H1 (cell line): Measurements from ENCODE around the gene SPOCK2. TPM values are rescaled to one million over a fixed set of nuclear protein-coding genes. Genes with fewer than 3 reads are reported as not detected.

Source experiments
- CTCF ChIA-PET: fragments of 300-600 bp; sonication (Branson Sonifier 250); formaldehyde crosslinking; loops from one replicate; lab custom pipeline; 2021; ENCODE audit not compliant: partially characterized antibody; lab: Charles Lee
- POLR2A ChIA-PET: fragments of 300-600 bp; sonication (Branson Sonifier 250); formaldehyde crosslinking; loops from one replicate; lab custom pipeline; 2021; ENCODE audit warnings: inconsistent platforms; ENCODE audit not compliant: partially characterized antibody; lab: Charles Lee
- DNase-seq, 2 experiments: peaks; one replicate each; pipeline versions ENCODE4 v3.0.0 to v3.0.0-alpha.2; 2010 to 2022; ENCODE audit warnings: low spot score in 2 of 2, low read depth in 1 of 2, mixed read lengths in 1 of 2
- FAIRE-seq: peaks from 2 replicates; lab custom pipeline; 2011; peaks lifted over from hg19 to GRCh38; lab: Jason Lieb, UNC
- H2AFZ ChIP-seq: 2 replicates; pipeline ENCODE4 v1.8.1; 2012; ENCODE audit warnings: low read length, inconsistent platforms
- H2AK5ac ChIP-seq: 2 replicates; pipeline ENCODE4 v1.6.1; 2013; ENCODE audit warnings: low read depth, low read length
- H2BK120ac ChIP-seq: replicated peaks from 2 replicates; pipeline ENCODE3; 2013; ENCODE audit warnings: low read depth, low read length, inconsistent platforms
- H2BK12ac ChIP-seq: 2 replicates; pipeline ENCODE4 v1.6.1; 2013; ENCODE audit warnings: low read depth, low read length
- H2BK15ac ChIP-seq: 2 replicates; pipeline ENCODE4 v1.6.1; 2013; ENCODE audit warnings: low read length
- H2BK20ac ChIP-seq: 2 replicates; pipeline ENCODE4 v1.6.1; 2013; ENCODE audit warnings: low read length
- H2BK5ac ChIP-seq: 2 replicates; pipeline ENCODE4 v1.6.1; 2013; ENCODE audit warnings: low read depth, low read length
- H3K14ac ChIP-seq: 2 replicates; pipeline ENCODE4 v1.6.1; 2013; ENCODE audit warnings: inconsistent platforms; ENCODE audit not compliant: insufficient read length
- H3K18ac ChIP-seq: 2 replicates; pipeline ENCODE4 v1.6.1; 2013; ENCODE audit warnings: low read length; ENCODE audit errors: extremely low read depth
- H3K23ac ChIP-seq: 2 replicates; pipeline ENCODE4 v1.6.1; 2013; ENCODE audit warnings: inconsistent platforms; ENCODE audit not compliant: insufficient read length
- H3K23me2 ChIP-seq: 2 replicates; pipeline ENCODE4 v1.6.1; 2013; ENCODE audit warnings: low read depth, low read length
- H3K27ac ChIP-seq: 2 replicates; pipeline ENCODE4 v1.6.1; 2011; ENCODE audit warnings: low read depth, low read length, inconsistent platforms
- H3K27me3 ChIP-seq, 4 experiments: replicated peaks in 1 of 4; 1 replicate in 1 of 4; 2 replicates in 3 of 4; pipeline versions ENCODE4 v1.6.1 to v1.8.1; 2011 to 2013; ENCODE audit warnings: low read length in 3 of 4, mild to moderate bottlenecking in 3 of 4, inconsistent platforms in 2 of 4, mixed read lengths in 2 of 4, moderate library complexity in 1 of 4; ENCODE audit not compliant: control insufficient read depth in 3 of 4, insufficient read depth in 3 of 4; ENCODE audit errors: extremely low read depth in 1 of 4
- H3K36me3 ChIP-seq, 4 experiments: 2 replicates each; pipeline versions ENCODE4 v1.6.1 to v1.8.1; 2011 to 2013; ENCODE audit warnings: mild to moderate bottlenecking in 4 of 4, low read length in 3 of 4, moderate library complexity in 2 of 4, control low read depth in 1 of 4, inconsistent platforms in 1 of 4; ENCODE audit not compliant: insufficient read depth in 4 of 4, control insufficient read depth in 2 of 4
- H3K4ac ChIP-seq: replicated peaks from 2 replicates; pipeline ENCODE3; 2013; ENCODE audit warnings: low read length, low read depth, mixed read lengths, inconsistent platforms; ENCODE audit not compliant: insufficient read length
- H3K4me1 ChIP-seq, 4 experiments: replicated peaks in 1 of 4; 1 replicate in 1 of 4; 2 replicates in 3 of 4; pipeline versions ENCODE4 v1.6.1 to v1.8.1; 2011 to 2013; ENCODE audit warnings: low read length in 3 of 4, inconsistent platforms in 2 of 4, mixed read lengths in 1 of 4; ENCODE audit not compliant: insufficient read depth in 4 of 4, control insufficient read depth in 3 of 4
- H3K4me2 ChIP-seq, 2 experiments: 2 replicates each; pipeline versions ENCODE4 v1.6.1 to v1.8.1; 2011 to 2013; ENCODE audit warnings: low read depth in 2 of 2, low read length in 2 of 2, control low read depth in 1 of 2, inconsistent platforms in 1 of 2, mild to moderate bottlenecking in 1 of 2; ENCODE audit not compliant: insufficient read depth in 1 of 2
- H3K4me3 ChIP-seq, 4 experiments: fragments of 200-600, 300-600 bp in 1 of 4; sonication (generic), shearing (Covaris generic), sonication (Bioruptor Twin) in 1 of 4; 2 replicates each; pipeline versions ENCODE4 v1.5.1 to v1.8.1; 2011 to 2016; ENCODE audit warnings: low read length in 4 of 4, low read depth in 3 of 4, control low read depth in 2 of 4, inconsistent platforms in 2 of 4, mild to moderate bottlenecking in 2 of 4, mixed read lengths in 1 of 4, moderate library complexity in 1 of 4; ENCODE audit not compliant: insufficient read depth in 2 of 4; ENCODE audit errors: extremely low read depth in 1 of 4
- H3K56ac ChIP-seq: replicated peaks from 2 replicates; pipeline ENCODE3; 2013; ENCODE audit warnings: low read depth, mild to moderate bottlenecking, mixed read lengths, low read length, inconsistent platforms; ENCODE audit not compliant: insufficient read length
- H3K79me1 ChIP-seq: 2 replicates; pipeline ENCODE4 v1.6.1; 2013; ENCODE audit warnings: low read depth, low read length, control low read depth
- H3K79me2 ChIP-seq, 2 experiments: 2 replicates each; pipeline versions ENCODE4 v1.6.1 to v1.8.1; 2012 to 2013; ENCODE audit warnings: low read length in 2 of 2, mild to moderate bottlenecking in 2 of 2, inconsistent platforms in 1 of 2; ENCODE audit not compliant: insufficient read depth in 2 of 2, control insufficient read depth in 1 of 2
- H3K9ac ChIP-seq, 4 experiments: replicated peaks in 1 of 4; 1 replicate in 1 of 4; 2 replicates in 3 of 4; pipeline versions ENCODE4 v1.6.1 to v1.8.1; 2011 to 2013; ENCODE audit warnings: low read depth in 3 of 4, low read length in 3 of 4, control low read depth in 2 of 4, mild to moderate bottlenecking in 2 of 4, moderate library complexity in 2 of 4, inconsistent platforms in 1 of 4; ENCODE audit errors: extremely low read depth in 1 of 4
- H3K9me3 ChIP-seq, 2 experiments: 2 replicates each; pipeline versions ENCODE4 v1.6.1 to v1.8.1; 2012 to 2013; ENCODE audit warnings: mild to moderate bottlenecking in 2 of 2, moderate library complexity in 2 of 2, control low read depth in 1 of 2, inconsistent platforms in 1 of 2, low read depth in 1 of 2, low read length in 1 of 2, mixed read lengths in 1 of 2; ENCODE audit not compliant: insufficient read depth in 2 of 2
- H4K20me1 ChIP-seq, 2 experiments: replicated peaks in 1 of 2; 2 replicates each; pipeline versions ENCODE3 to v1.8.1; 2011 to 2013; ENCODE audit warnings: inconsistent platforms in 2 of 2, low read length in 2 of 2, mild to moderate bottlenecking in 1 of 2; ENCODE audit not compliant: insufficient read depth in 2 of 2, control insufficient read depth in 1 of 2
- H4K5ac ChIP-seq: 2 replicates; pipeline ENCODE4 v1.6.1; 2013; ENCODE audit warnings: low read length, low read depth, mixed read lengths, inconsistent platforms; ENCODE audit not compliant: insufficient read length
- H4K8ac ChIP-seq: 2 replicates; pipeline ENCODE4 v1.8.0; 2013; ENCODE audit warnings: mild to moderate bottlenecking, moderate library complexity, low read length, inconsistent platforms; ENCODE audit not compliant: insufficient read depth; ENCODE audit errors: extremely low read depth
- H4K91ac ChIP-seq: replicated peaks from 2 replicates; pipeline ENCODE3; 2013; ENCODE audit warnings: low read length, mixed read lengths, inconsistent platforms; ENCODE audit not compliant: insufficient read length
- WGBS, 2 experiments: shearing (Covaris generic) in 1 of 2; methylation state at CpG; one replicate each; pipeline versions ENCODE4 v1.1.6 to v1.1.7; 2013 to 2015; ENCODE audit warnings: low lambda C conversion rate in 2 of 2, mixed read lengths in 2 of 2, inconsistent platforms in 1 of 2, low coverage in 1 of 2, missing lambda C conversion rate in 1 of 2; ENCODE audit not compliant: insufficient replicate concordance in 2 of 2, insufficient coverage in 1 of 2, insufficient read length in 1 of 2; ENCODE audit errors: extremely low coverage in 1 of 2, missing lambda C conversion rate in 1 of 2; 5-methylcytosine and 5-hydroxymethylcytosine counted together
- polyA plus RNA-seq, 7 experiments: library from polyadenylated mRNA; depleted of rRNA in 3 of 7; stranded (reverse) in 5 of 7; unstranded in 2 of 7; fragments of >200 nt in 5 of 7; fragments of 200-250 nt in 2 of 7; gene quantifications; 1 replicate in 5 of 7; 2 replicates in 1 of 7; 4 replicates in 1 of 7; pipeline versions ENCODE4 v1.2.1 to v1.2.3, GENCODE V29; 2011 to 2013; ENCODE audit warnings: missing spikeins in 2 of 7, mixed read lengths in 2 of 7
- total RNA-seq: library from RNA; stranded (reverse); fragmentation: NEBNext Ultra II Directional; extraction: Animal tissue kit (Norgen Biotek cat#: 25700); gene quantifications from 2 replicates; pipeline ENCODE4 v1.2.1, GENCODE V29; 2021

Gene SPOCK2
- total and polyA plus RNA-seq, 2 of the 8 experiments (the other 6 are each of a cell fraction or from before 2014, with no cell fraction given): 1.5 to 1.9 TPM

DNA sequence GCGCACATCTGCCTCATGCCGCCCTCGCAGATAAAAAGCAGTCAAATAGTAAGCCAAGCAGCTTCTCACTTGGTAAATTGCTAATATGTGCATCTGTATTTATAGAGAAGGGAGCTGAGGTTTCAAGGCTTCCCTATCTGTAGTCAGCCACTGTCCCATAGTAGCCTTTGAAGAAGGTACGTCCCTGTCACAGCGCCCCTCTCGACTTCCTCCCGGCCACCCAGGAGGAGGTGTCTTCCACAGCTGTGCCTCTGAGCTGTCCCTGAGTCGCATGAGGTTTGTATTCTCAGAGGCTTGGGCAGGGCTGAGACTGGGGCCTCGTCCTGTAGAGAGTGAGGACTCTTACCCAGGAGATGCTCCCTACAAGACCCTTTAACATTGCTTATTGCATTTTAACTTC is 49.0 kb downstream of the SPOCK2 start:
- Histone ChIP-seq H2AFZ (no peak overlapping the region), H3K23ac (no peak overlapping the region), H3K79me1 (no peaks in the 10 kb centered on the region), H4K8ac (no peak overlapping the region), H3K4me2 (no peak overlapping the region), H4K5ac (no peak overlapping the region), H3K4ac (no peak overlapping the region), H3K9me3 (no peaks in the 10 kb centered on the region), H3K4me1 (peaks cover 0 to 4% (median 4%) of the 10 kb centered on the region in 4 experiments; a peak in 3 of 7 replicates), H3K9ac (no peak overlapping the region), H3K36me3 (no peaks in the 10 kb centered on the region), H3K4me3 (no peak overlapping the region), H2BK120ac (no peak overlapping the region), H3K79me2 (no peaks in the 10 kb centered on the region), H2BK12ac (no peak overlapping the region), H3K23me2 (no peaks in the 10 kb centered on the region), H3K14ac (no peak overlapping the region), H3K27ac (no peak overlapping the region), H2BK5ac (no peak overlapping the region), H4K20me1 (peaks cover 0 to 2% of the 10 kb centered on the region in 2 experiments), H3K56ac (no peak overlapping the region), H2BK20ac (no peak overlapping the region), H3K27me3 (peaks cover 0 to 2% (median 0%) of the 10 kb centered on the region in 4 experiments; a peak in 1 of 7 replicates), H2AK5ac (no peak overlapping the region), H4K91ac (no peak overlapping the region), H2BK15ac (no peak overlapping the region), H3K18ac (no peak overlapping the region)
- CTCF ChIA-PET: interaction anchor here (0.6 to 4.2 kb wide), 9 partner anchors 10 to 1784 kb away, joined by 3 to 42 read pairs (median 6); no protein-coding TSS in a partner anchor
- POLR2A ChIA-PET: interaction anchor here (0.7 kb wide), 1 partner anchor 281 kb away, joined by 3 read pairs; no protein-coding TSS in a partner anchor
- FAIRE-seq (no peak), DNase-seq (no peak)
- 83% methylated on average over 9 of the region's 9 CpGs; no CpG with 5 or more reads in 1 of the 2 experiments for WGBS, 2 experiments
